Measurements from ENCODE around the gene NPAS1.

DNA sequence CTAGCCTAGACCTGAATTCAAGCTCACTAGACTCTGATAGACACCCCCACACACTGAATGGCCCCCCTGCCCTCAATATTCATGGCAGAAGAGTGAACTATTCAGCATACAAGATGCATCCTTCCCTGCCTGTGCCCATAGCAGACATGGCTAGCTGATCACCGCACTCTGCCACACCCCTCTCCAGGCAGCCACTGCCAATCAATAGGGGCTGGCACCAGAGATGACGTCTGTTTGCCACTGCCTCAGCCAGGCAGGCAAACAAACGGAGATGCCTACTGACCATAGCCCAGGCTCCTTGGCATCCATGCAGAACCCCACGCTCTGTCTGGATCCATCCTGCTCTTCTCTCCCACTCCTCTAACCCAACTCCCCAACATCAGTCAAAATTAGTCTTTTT is 13.8 kb upstream of the NPAS1 start:
- TF ChIP-seq, protein P1, sequence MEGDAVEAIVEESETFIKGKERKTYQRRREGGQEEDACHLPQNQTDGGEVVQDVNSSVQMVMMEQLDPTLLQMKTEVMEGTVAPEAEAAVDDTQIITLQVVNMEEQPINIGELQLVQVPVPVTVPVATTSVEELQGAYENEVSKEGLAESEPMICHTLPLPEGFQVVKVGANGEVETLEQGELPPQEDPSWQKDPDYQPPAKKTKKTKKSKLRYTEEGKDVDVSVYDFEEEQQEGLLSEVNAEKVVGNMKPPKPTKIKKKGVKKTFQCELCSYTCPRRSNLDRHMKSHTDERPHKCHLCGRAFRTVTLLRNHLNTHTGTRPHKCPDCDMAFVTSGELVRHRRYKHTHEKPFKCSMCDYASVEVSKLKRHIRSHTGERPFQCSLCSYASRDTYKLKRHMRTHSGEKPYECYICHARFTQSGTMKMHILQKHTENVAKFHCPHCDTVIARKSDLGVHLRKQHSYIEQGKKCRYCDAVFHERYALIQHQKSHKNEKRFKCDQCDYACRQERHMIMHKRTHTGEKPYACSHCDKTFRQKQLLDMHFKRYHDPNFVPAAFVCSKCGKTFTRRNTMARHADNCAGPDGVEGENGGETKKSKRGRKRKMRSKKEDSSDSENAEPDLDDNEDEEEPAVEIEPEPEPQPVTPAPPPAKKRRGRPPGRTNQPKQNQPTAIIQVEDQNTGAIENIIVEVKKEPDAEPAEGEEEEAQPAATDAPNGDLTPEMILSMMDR (IDR thresholded peaks at IDR 0.05; ENCODE audit: poor library complexity): no peak
- TF ChIP-seq EZH2 (IDR thresholded peaks at IDR 0.05; ENCODE audit: borderline replicate concordance): no peak
